ENCODE data around the gene TPGS2. TPM values are rescaled to one million over a fixed set of nuclear protein-coding genes. Genes with fewer than 3 reads are reported as not detected.

The TPGS2 gene
- total and polyA plus RNA-seq, 2 of the 8 experiments (the other 6 are each of a cell fraction or from before 2014, with no cell fraction given) = 151 to 273 TPM

DNA sequence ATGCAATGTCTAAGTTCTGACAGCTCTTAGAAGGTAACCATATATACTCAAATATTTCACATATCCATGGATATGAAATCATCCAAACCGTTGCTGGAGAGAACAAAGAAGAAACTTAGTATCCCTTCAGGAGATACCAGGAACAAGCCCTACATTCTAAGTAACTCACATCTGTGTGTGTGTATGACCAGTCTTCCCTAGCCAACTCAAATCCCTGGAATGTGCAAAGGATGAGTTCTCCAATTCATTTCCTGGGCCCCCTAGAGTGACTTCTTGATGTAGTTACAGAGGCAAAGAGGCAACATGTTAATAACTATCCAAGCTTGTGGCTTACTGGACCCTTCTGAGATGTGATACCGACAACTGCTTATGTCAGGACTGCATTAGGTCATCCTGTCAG lies 20.1 kb downstream of the TPGS2 start:
- FAIRE-seq = no peak
- TF ChIP-seq HDAC6 (IDR thresholded peaks at IDR 0.05; ENCODE audit: low read depth, low read length) (no peak), FOSL1 (IDR thresholded peaks at IDR 0.05; ENCODE audit: insufficient read depth, low read depth, low read length) (no peak), CTCF (IDR thresholded peaks at IDR 0.05; ENCODE audit: control extremely low read depth in 1 of 3, insufficient read depth in 1 of 3, low read depth in 1 of 3, low read length in 3 of 3) (no peak), TAF1 (IDR thresholded peaks at IDR 0.05; ENCODE audit: low read depth, low read length) (no peak), ZNF274 (IDR thresholded peaks at IDR 0.05; ENCODE audit: borderline replicate concordance, extremely low read depth, low read length) (no peak), KDM5A (IDR thresholded peaks at IDR 0.05; ENCODE audit: low read length) (no peak), JUN (IDR thresholded peaks at IDR 0.05; ENCODE audit: low read depth, low read length) (no peak), CHD1 (IDR thresholded peaks at IDR 0.05; ENCODE audit: low read depth, low read length) (no peak)
- TF ChIP-seq, protein P1, sequence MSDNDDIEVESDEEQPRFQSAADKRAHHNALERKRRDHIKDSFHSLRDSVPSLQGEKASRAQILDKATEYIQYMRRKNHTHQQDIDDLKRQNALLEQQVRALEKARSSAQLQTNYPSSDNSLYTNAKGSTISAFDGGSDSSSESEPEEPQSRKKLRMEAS (IDR thresholded peaks at IDR 0.05) = no peak
- TF ChIP-seq, protein P2, sequence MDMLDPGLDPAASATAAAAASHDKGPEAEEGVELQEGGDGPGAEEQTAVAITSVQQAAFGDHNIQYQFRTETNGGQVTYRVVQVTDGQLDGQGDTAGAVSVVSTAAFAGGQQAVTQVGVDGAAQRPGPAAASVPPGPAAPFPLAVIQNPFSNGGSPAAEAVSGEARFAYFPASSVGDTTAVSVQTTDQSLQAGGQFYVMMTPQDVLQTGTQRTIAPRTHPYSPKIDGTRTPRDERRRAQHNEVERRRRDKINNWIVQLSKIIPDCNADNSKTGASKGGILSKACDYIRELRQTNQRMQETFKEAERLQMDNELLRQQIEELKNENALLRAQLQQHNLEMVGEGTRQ (IDR thresholded peaks at IDR 0.05; ENCODE audit: low read length) = no peak

More for the DNA sequence above, 20.1 kb downstream of the TPGS2 start:
- Histone ChIP-seq H3K23ac (ENCODE audit: insufficient read length) (no peak overlapping the region), H3K4me2 (ENCODE audit: insufficient read depth in 1 of 2, low read depth in 2 of 2, low read length in 2 of 2) (no peak overlapping the region), H2BK5ac (ENCODE audit: low read depth, low read length) (no peak overlapping the region), H4K91ac (replicated peaks; ENCODE audit: insufficient read length, low read length) (no peak overlapping the region), H2BK120ac (replicated peaks; ENCODE audit: low read depth, low read length) (no peak overlapping the region), H3K4me1 (replicated peaks in 1 of 4; ENCODE audit: control insufficient read depth in 3 of 4, insufficient read depth in 4 of 4, low read length in 3 of 4) (no peaks in the 10 kb centered on the region), H3K14ac (ENCODE audit: insufficient read length) (no peak overlapping the region), H4K8ac (ENCODE audit: extremely low read depth, insufficient read depth, low read length) (no peak overlapping the region), H3K27me3 (replicated peaks in 1 of 4; ENCODE audit: control insufficient read depth in 3 of 4, extremely low read depth in 1 of 4, insufficient read depth in 3 of 4, low read length in 3 of 4) (no peaks in the 10 kb centered on the region), H2BK15ac (ENCODE audit: low read length) (no peak overlapping the region), H2BK20ac (ENCODE audit: low read length) (no peak overlapping the region), H3K56ac (replicated peaks; ENCODE audit: insufficient read length, low read depth, low read length) (no peak overlapping the region), H3K4ac (replicated peaks; ENCODE audit: insufficient read length, low read depth, low read length) (no peak overlapping the region), H3K27ac (ENCODE audit: low read depth, low read length) (no peak overlapping the region), H3K79me1 (ENCODE audit: low read depth, low read length) (no peaks in the 10 kb centered on the region; the same call in 1 of the 2 replicates), H3K18ac (ENCODE audit: extremely low read depth, low read length) (no peak overlapping the region), H3K9me3 (ENCODE audit: insufficient read depth in 2 of 2, low read depth in 1 of 2, low read length in 1 of 2) (no peaks in the 10 kb centered on the region), H3K4me3 (ENCODE audit: extremely low read depth in 1 of 4, insufficient read depth in 2 of 4, low read depth in 3 of 4, low read length in 4 of 4) (no peak overlapping the region), H3K9ac (replicated peaks in 1 of 4; ENCODE audit: extremely low read depth in 1 of 4, low read depth in 3 of 4, low read length in 3 of 4) (no peak overlapping the region), H3K79me2 (ENCODE audit: control insufficient read depth in 1 of 2, insufficient read depth in 2 of 2, low read length in 2 of 2) (no peaks in the 10 kb centered on the region), H3K36me3 (ENCODE audit: control insufficient read depth in 2 of 4, insufficient read depth in 4 of 4, low read length in 3 of 4) (peaks cover 6 to 46% (median 34%) of the 10 kb centered on the region in 4 experiments; a peak in 7 of 8 replicates), H4K5ac (ENCODE audit: insufficient read length, low read depth, low read length) (no peak overlapping the region), H2AK5ac (ENCODE audit: low read depth, low read length) (no peak overlapping the region), H2AFZ (ENCODE audit: low read length) (no peak overlapping the region), H2BK12ac (ENCODE audit: low read depth, low read length) (no peak overlapping the region), H3K23me2 (ENCODE audit: low read depth, low read length) (no peaks in the 10 kb centered on the region), H4K20me1 (replicated peaks in 1 of 2; ENCODE audit: control insufficient read depth in 1 of 2, insufficient read depth in 2 of 2, low read length in 2 of 2) (peaks cover 2 to 9% of the 10 kb centered on the region in 2 experiments)
- DNase-seq (ENCODE audit: low read depth in 1 of 2, low spot score in 2 of 2) = no peak
- 89% methylated on average over 2 of the region's 2 CpGs; no CpG with 5 or more reads in 1 of the 2 experiments for WGBS, 2 experiments (ENCODE audit: extremely low coverage in 1 of 2, insufficient coverage in 1 of 2, insufficient read length in 1 of 2, insufficient replicate concordance in 2 of 2, low coverage in 1 of 2, low lambda C conversion rate in 2 of 2, missing lambda C conversion rate in 1 of 2)
- ChIA-PET CTCF (ENCODE audit: partially characterized antibody) (interaction anchor here (0.6 to 2.6 kb wide), 16 partner anchors 10 to 696 kb away, joined by 3 to 17 read pairs (median 4); partner anchors contain the start of genes KIAA1328 and TPGS2), POLR2A (ENCODE audit: partially characterized antibody) (interaction anchor here (0.7 kb wide), 1 partner anchor 12 kb away, joined by 3 read pairs; no protein-coding TSS in a partner anchor)

Data from H1 (cell line).